Endothelial cell (in vitro differentiated cells): ENCODE results near the gene VPS36. TPM values are rescaled to one million over a fixed set of nuclear protein-coding genes. Genes with fewer than 3 reads are reported as not detected.
A peak's percentile ranks its signal among the peaks of the same experiment; 100 is the strongest.

ENCODE experiments used
- DNase-seq: peaks from one replicate; pipeline ENCODE4 v3.0.0; 2021; ENCODE audit warnings: low spot score
- H3K27ac Mint-ChIP-seq: one replicate; pipeline ENCODE4 v1.8.0; 2021; ENCODE audit warnings: mixed read lengths, inconsistent platforms; ENCODE audit not compliant: unreplicated experiment
- H3K27me3 Mint-ChIP-seq: one replicate; pipeline ENCODE4 v1.8.0; 2021; ENCODE audit warnings: mild to moderate bottlenecking, moderate library complexity, mixed read lengths, inconsistent platforms; ENCODE audit not compliant: unreplicated experiment
- H3K36me3 Mint-ChIP-seq: one replicate; pipeline ENCODE4 v1.8.0; 2021; ENCODE audit warnings: mild to moderate bottlenecking, low read depth, mixed read lengths, inconsistent platforms; ENCODE audit not compliant: unreplicated experiment
- H3K4me1 Mint-ChIP-seq: one replicate; pipeline ENCODE4 v1.8.0; 2021; ENCODE audit warnings: mild to moderate bottlenecking, mixed read lengths, inconsistent platforms; ENCODE audit not compliant: unreplicated experiment
- H3K4me3 Mint-ChIP-seq: one replicate; pipeline ENCODE4 v1.8.0; 2021; ENCODE audit warnings: mild to moderate bottlenecking, mixed read lengths, inconsistent platforms; ENCODE audit not compliant: unreplicated experiment
- H3K9me3 Mint-ChIP-seq: one replicate; pipeline ENCODE4 v1.8.0; 2021; ENCODE audit warnings: mixed read lengths, inconsistent platforms; ENCODE audit not compliant: unreplicated experiment
- CTCF ChIP-seq: fragments of 200-600 bp; sonication (generic); IDR thresholded peaks from one replicate; pipeline ENCODE4 v1.5.0; 2021; ENCODE audit warnings: antibody characterized with exemption; ENCODE audit not compliant: unreplicated experiment
- total RNA-seq: library from RNA; stranded (reverse); fragmentation: NEBNext Ultra II Directional; extraction: Animal tissue kit (Norgen Biotek cat#: 25700); gene quantifications from one replicate; pipeline ENCODE4 v1.2.1, GENCODE V29; 2021; ENCODE audit not compliant: unreplicated experiment

The VPS36 gene
- total RNA-seq, 1 donor from 2014 or later = 51.6 TPM

DNA sequence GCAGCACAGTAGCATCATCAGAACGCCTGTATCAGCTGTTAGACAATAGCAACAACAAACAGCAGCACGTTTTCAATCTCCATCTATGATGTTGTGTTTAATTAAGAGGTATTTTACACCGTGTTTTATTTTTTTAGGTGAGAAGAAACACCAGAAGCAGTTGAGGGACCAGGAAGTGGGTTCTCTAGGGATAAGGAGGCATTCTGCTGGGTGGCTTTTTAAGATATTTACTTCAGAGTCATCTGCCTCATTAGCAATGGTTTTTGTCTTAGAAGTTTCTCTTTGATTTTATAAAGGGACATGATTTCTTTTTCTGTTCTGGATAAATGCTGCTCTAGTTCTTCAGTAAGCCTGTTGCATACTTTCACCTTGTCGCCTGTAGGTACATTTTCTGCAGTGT, 13.1 kb upstream of the VPS36 start:
- DNase-seq = no peak
- no peak for TF ChIP-seq CTCF
- H3K4me3 Mint-ChIP-seq = no peak overlapping the region
- no peak overlapping the region for H3K27ac Mint-ChIP-seq
- no peaks in the 10 kb centered on the region for H3K27me3 Mint-ChIP-seq
- H3K4me1 Mint-ChIP-seq = no peaks in the 10 kb centered on the region
- no peaks in the 10 kb centered on the region for H3K9me3 Mint-ChIP-seq
- H3K36me3 Mint-ChIP-seq = peaks cover 30% of the 10 kb centered on the region

- DNase-seq = no peak
- Mint-ChIP-seq H3K27me3 (no peaks in the 10 kb centered on the region), H3K4me3 (no peak overlapping the region), H3K27ac (no peak overlapping the region), H3K36me3 (peaks cover 17% of the 10 kb centered on the region), H3K9me3 (no peaks in the 10 kb centered on the region), H3K4me1 (peaks cover 11% of the 10 kb centered on the region)
- TF ChIP-seq CTCF = no peak
These were observed 10.8 kb upstream of the VPS36 start for GRCh38 chr13:52461265-52461664.

GRCh38 chr13:52459668-52460067, 9.2 kb upstream of the VPS36 start:
- Mint-ChIP-seq H3K36me3 (peaks cover 14% of the 10 kb centered on the region), H3K27ac (no peak overlapping the region), H3K4me1 (peaks cover 15% of the 10 kb centered on the region), H3K9me3 (no peaks in the 10 kb centered on the region), H3K4me3 (no peak overlapping the region), H3K27me3 (no peaks in the 10 kb centered on the region)
- no peak for DNase-seq
- TF ChIP-seq CTCF = no peak

DNA sequence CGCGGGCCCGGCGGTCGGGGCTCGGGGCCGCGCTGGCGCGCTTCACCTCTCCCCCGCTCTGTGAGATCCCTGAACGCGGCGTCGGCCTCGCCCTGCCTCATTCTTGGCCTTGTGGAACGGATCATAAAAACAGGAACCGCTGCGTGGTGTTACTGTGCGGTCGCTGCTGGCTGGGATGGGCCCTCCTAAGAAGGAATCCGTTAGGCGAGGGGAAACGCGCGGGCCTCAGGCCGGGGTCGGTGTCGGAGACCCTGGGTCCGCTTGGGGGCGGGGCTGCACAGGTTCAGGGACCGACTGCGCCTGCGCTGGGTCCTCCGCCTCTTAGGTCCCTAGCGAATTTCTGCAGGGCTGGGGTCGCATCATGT, 5.2 kb upstream of the VPS36 start:
- Mint-ChIP-seq H3K36me3 (peaks cover 8% of the 10 kb centered on the region), H3K4me1 (peaks cover 27% of the 10 kb centered on the region), H3K27me3 (peaks cover 6% of the 10 kb centered on the region), H3K27ac (no peak overlapping the region), H3K9me3 (no peaks in the 10 kb centered on the region), H3K4me3 (peak overlapping the region; percentile 89)
- peak; percentile 88 for DNase-seq
- TF ChIP-seq CTCF = no peak

GRCh38 chr13:52454820-52455676, 4.6 kb upstream of the VPS36 start, which contains the start of gene CKAP2:
TSS of gene CKAP2 (plus strand) at chr13:52455478. CDS start at chr13:52455557, 79 bp downstream.
- Mint-ChIP-seq H3K4me1 (peaks cover 27% of the 10 kb centered on the region), H3K4me3 (peak within 1 kb of the TSS; percentile 96), H3K27me3 (peaks cover 6% of the 10 kb centered on the region), H3K27ac (peak within 1 kb of the TSS; percentile 75), H3K36me3 (peaks cover 6% of the 10 kb centered on the region), H3K9me3 (no peaks in the 10 kb centered on the region)
- TF ChIP-seq CTCF = no peak
- DNase-seq = peak; percentile 91
